ENCODE data around the gene TH.

DNA sequence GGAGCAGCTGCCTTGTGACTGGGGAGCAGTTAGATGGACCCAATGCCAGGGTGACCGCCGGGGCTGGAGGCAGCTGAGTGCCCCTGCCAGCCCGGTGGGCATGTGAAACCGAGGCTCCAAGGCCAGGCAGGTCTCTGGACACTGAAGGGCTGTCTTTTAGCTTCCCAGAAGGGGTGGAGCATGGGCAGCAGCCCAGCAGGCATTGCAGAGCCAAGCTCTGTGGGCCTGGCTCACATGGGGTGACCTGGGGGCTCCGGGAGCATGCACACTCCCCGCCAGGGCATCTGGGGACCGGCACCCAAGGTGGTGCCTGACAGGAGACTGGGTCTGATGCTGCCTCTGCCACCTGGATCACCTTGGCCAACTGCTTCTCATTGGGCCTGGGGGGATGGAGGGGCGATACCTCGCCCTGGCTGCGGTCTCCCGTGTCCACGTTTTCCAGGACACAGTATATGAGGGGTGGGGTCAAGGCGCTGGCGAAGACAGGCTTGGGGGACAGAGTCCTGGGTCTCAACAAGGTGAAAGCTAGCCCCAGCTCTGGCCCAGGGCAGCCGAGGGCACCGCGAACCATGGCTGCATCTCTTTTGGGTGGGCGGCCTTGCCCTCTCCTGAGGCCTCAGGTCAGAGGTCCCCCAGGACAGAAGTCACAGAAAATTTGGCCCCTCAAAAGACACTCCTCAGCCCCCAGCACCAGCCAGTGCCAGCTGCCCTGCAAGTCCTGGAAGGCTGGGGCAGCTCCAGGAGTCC is 14.1 kb downstream of the TH start:
- TF ChIP-seq RAD21 (IDR thresholded peaks at IDR 0.05; ENCODE audit: low read length) = no peak
- TF ChIP-seq, protein P1, sequence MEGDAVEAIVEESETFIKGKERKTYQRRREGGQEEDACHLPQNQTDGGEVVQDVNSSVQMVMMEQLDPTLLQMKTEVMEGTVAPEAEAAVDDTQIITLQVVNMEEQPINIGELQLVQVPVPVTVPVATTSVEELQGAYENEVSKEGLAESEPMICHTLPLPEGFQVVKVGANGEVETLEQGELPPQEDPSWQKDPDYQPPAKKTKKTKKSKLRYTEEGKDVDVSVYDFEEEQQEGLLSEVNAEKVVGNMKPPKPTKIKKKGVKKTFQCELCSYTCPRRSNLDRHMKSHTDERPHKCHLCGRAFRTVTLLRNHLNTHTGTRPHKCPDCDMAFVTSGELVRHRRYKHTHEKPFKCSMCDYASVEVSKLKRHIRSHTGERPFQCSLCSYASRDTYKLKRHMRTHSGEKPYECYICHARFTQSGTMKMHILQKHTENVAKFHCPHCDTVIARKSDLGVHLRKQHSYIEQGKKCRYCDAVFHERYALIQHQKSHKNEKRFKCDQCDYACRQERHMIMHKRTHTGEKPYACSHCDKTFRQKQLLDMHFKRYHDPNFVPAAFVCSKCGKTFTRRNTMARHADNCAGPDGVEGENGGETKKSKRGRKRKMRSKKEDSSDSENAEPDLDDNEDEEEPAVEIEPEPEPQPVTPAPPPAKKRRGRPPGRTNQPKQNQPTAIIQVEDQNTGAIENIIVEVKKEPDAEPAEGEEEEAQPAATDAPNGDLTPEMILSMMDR (conservative IDR thresholded peaks at IDR 0.05; ENCODE audit: low read depth, low read length) = no peak
- no peak for TF ChIP-seq POLR2A (IDR thresholded peaks at IDR 0.05; ENCODE audit: low read depth, low read length)
- no peak for TF ChIP-seq BHLHE40 (IDR thresholded peaks at IDR 0.05; ENCODE audit: low read depth, low read length)
- TF ChIP-seq USF2 (IDR thresholded peaks at IDR 0.05; ENCODE audit: low read depth, low read length) = no peak
- no peak for TF ChIP-seq MAZ (IDR thresholded peaks at IDR 0.05; ENCODE audit: borderline replicate concordance, low read depth, low read length)
- TF ChIP-seq CEBPB (IDR thresholded peaks at IDR 0.05; ENCODE audit: low read depth, low read length) = no peak
- no peak for TF ChIP-seq SMC3 (IDR thresholded peaks at IDR 0.05; ENCODE audit: low read depth, low read length)
